A549 (cell line): ENCODE results near the gene ZNF618. TPM values are rescaled to one million over a fixed set of nuclear protein-coding genes. Genes with fewer than 3 reads are reported as not detected.

Source experiments
- ATAC-seq, 2 experiments: fragments of 200-7000 bp in 1 of 2; fragments of >200 bp in 1 of 2; cut with Nextera tagmentation in 1 of 2; cut with Tn5 transposase in 1 of 2; 3 replicates each; pipeline versions ENCODE4 v1.8.0 to v1.9.1; 2018 to 2020; ENCODE audit warnings: mild to moderate bottlenecking in 1 of 2, moderate library complexity in 1 of 2
- CTCF ChIA-PET: fragments of 300-600 bp; sonication (Branson Sonifier 250); formaldehyde crosslinking; extraction: SDS; loops from one replicate; lab custom pipeline; 2021; ENCODE audit warnings: antibody characterized with exemption, inconsistent platforms; lab: Yijun Ruan, JAX
- POLR2A ChIA-PET: fragments of 350-600 bp; formaldehyde crosslinking; extraction: SDS; loops from one replicate; lab custom pipeline; 2021; ENCODE audit warnings: antibody characterized with exemption, inconsistent platforms; lab: Yijun Ruan, JAX
- DNase-seq, 2 experiments: peaks; one replicate each; pipeline versions ENCODE4 v3.0.0 to v3.0.0-alpha.2; 2011 to 2016; ENCODE audit warnings: low read depth in 1 of 2, low spot score in 1 of 2
- FAIRE-seq: peaks from 2 replicates; lab custom pipeline; 2011; peaks lifted over from hg19 to GRCh38; lab: Jason Lieb, UNC
- H3K27ac ChIP-seq, 2 experiments: fragments of >200 bp; sonication (Bioruptor Twin); formaldehyde crosslinking; 3 replicates each; pipeline ENCODE4 v1.5.1; 2016 to 2017
- H3K4me1 ChIP-seq: fragments of >200 bp; sonication (Bioruptor Twin); formaldehyde crosslinking; 3 replicates; pipeline ENCODE4 v1.6.1; 2016
- H3K4me2 ChIP-seq: fragments of >200 bp; sonication (Bioruptor Twin); formaldehyde crosslinking; 3 replicates; pipeline ENCODE4 v1.6.1; 2016
- H3K4me3 ChIP-seq: fragments of >200 bp; sonication (Bioruptor Twin); formaldehyde crosslinking; 3 replicates; pipeline ENCODE4 v1.5.1; 2016
- H3K9me3 ChIP-seq: fragments of >200 bp; sonication (Bioruptor Twin); formaldehyde crosslinking; 3 replicates; pipeline ENCODE4 v1.6.1; 2016
- BHLHE40 ChIP-seq: IDR thresholded peaks from 2 replicates; pipeline ENCODE4 v1.6.1; 2012; ENCODE audit warnings: low read depth, low read length, inconsistent platforms
- CBX8 ChIP-seq: fragments of 200-600 bp; sonication (generic); IDR thresholded peaks from 2 replicates; pipeline ENCODE4 v1.6.1; 2016
- CHD4 ChIP-seq: fragments of 200-600 bp; sonication (generic); IDR thresholded peaks from 2 replicates; pipeline ENCODE4 v1.6.1; 2016; ENCODE audit warnings: antibody characterized with exemption, mild to moderate bottlenecking, borderline replicate concordance
- EP300 ChIP-seq, 2 experiments: fragments of >200 bp; sonication (Bioruptor Twin); formaldehyde crosslinking; IDR thresholded peaks; 2 replicates in 1 of 2; 3 replicates in 1 of 2; pipeline ENCODE4 v1.6.1; 2016 to 2017
- HDAC2 ChIP-seq: fragments of 200-600 bp; sonication (generic); IDR thresholded peaks from 2 replicates; pipeline ENCODE4 v1.6.1; 2016
- HEYL ChIP-seq: fragments of 250-450 bp; sonication (Bioruptor Pico); IDR thresholded peaks from 2 replicates; pipeline ENCODE4 v1.8.0; 2021; ENCODE audit warnings: mild to moderate bottlenecking, moderate library complexity
- HOXA7 ChIP-seq: fragments of 250-450 bp; sonication (Bioruptor Pico); IDR thresholded peaks from 2 replicates; pipeline ENCODE4 v1.5.0; 2020; ENCODE audit warnings: mild to moderate bottlenecking, moderate library complexity
- HOXB13 ChIP-seq: fragments of 250-450 bp; sonication (Bioruptor Pico); IDR thresholded peaks from 2 replicates; pipeline ENCODE4 v1.5.0; 2020; ENCODE audit warnings: low read depth, mild to moderate bottlenecking, moderate library complexity
- JUN ChIP-seq, 2 experiments: fragments of >200 bp; sonication (Bioruptor Twin); formaldehyde crosslinking; IDR thresholded peaks; 2 replicates in 1 of 2; 3 replicates in 1 of 2; pipeline ENCODE4 v1.6.1; 2016 to 2017
- JUNB ChIP-seq: fragments of >200 bp; sonication (Bioruptor Twin); formaldehyde crosslinking; IDR thresholded peaks from 2 replicates; pipeline ENCODE4 v1.6.1; 2016
- KDM5A ChIP-seq: fragments of 200-600 bp; sonication (generic); IDR thresholded peaks from 2 replicates; pipeline ENCODE4 v1.6.1; 2016; ENCODE audit warnings: antibody characterized with exemption, mild to moderate bottlenecking
- MAFK ChIP-seq: fragments of 450-650 bp; IDR thresholded peaks from 2 replicates; pipeline ENCODE4 v1.6.1; 2014; ENCODE audit not compliant: partially characterized antibody
- NR3C1 ChIP-seq: fragments of >200 bp; sonication (Bioruptor Twin); formaldehyde crosslinking; IDR thresholded peaks from 3 replicates; pipeline ENCODE4 v1.6.1; 2017
- RCOR1 ChIP-seq: fragments of 150-350 bp; IDR thresholded peaks from 2 replicates; pipeline ENCODE4 v1.6.1; 2014; ENCODE audit warnings: antibody characterized with exemption, low read length, low read depth
- TP53 ChIP-seq: fragments of 250-450 bp; sonication (Bioruptor Pico); IDR thresholded peaks from 2 replicates; pipeline ENCODE4 v1.5.0; 2021; ENCODE audit warnings: mild to moderate bottlenecking, moderate library complexity
- ZC3H11A ChIP-seq: fragments of 450-650 bp; IDR thresholded peaks from 2 replicates; pipeline ENCODE4 v1.6.1; 2014; ENCODE audit warnings: antibody characterized with exemption, mild to moderate bottlenecking
- WGBS: methylation state at CpG from one replicate; pipeline ENCODE4 v1.1.6; 2017; ENCODE audit errors: missing lambda C conversion rate; 5-methylcytosine and 5-hydroxymethylcytosine counted together
- polyA plus RNA-seq, 4 experiments: library from polyadenylated mRNA; depleted of rRNA in 3 of 4; stranded (reverse); fragments of >200 nt; fragmentation: RNase III in 1 of 4; extraction: RNeasy Plus Mini Kit Qiagen cat#74134 plus additional on column Dnase treatment in 1 of 4; gene quantifications; 2 replicates in 3 of 4; 3 replicates in 1 of 4; pipeline ENCODE4 v1.2.3, GENCODE V29; 2011 to 2017
- TF ChIP-seq, protein P1 (sequence below): fragments of >200 bp; sonication (Bioruptor Twin); formaldehyde crosslinking; IDR thresholded peaks from 3 replicates; pipeline ENCODE4 v1.5.1; 2016
- TF ChIP-seq, protein P2 (sequence below): IDR thresholded peaks from 2 replicates; pipeline ENCODE4 v1.6.1; 2012; ENCODE audit warnings: low read depth, borderline replicate concordance
- TF ChIP-seq, protein P3 (sequence below): fragments of 250-450 bp; sonication (Bioruptor Pico); IDR thresholded peaks from 2 replicates; pipeline ENCODE4 v1.5.0; 2020; ENCODE audit warnings: low read depth, mild to moderate bottlenecking, moderate library complexity

Gene ZNF618
- polyA plus RNA-seq, 2 of the 4 experiments (the other 2 are of a cell fraction): 9.0 to 10.0 TPM

DNA sequence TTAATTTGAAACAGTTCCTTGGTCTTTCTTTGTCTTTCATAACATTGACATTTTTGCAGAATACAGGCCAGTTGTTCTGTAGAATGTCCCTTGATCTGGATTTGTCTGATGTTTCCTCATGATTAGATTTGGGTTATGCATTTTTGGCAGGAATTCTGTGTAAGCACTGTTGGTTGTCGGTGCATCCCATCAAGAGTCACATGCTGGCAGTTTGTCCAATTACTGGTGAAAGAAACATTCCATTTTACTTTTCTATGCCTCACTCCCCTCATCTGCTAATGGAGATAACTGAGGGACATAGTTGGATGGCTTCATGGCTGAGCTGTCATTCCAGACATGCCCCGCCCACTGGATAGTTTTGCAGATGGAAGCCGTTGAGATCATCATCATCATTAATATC lies 7.6 kb upstream of the ZNF618 start:
- DNase-seq (no peak), ATAC-seq (no peak), FAIRE-seq (no peak)
- no peaks in the 10 kb centered on the region for H3K4me1 ChIP-seq
- 61% methylated on average over 3 of the region's 3 CpGs for WGBS
- ChIA-PET POLR2A (no interaction called here), CTCF (interaction anchor here (1.6 kb wide), 1 partner anchor 214 kb away, joined by 4 read pairs; no protein-coding TSS in a partner anchor)
- H3K4me2 ChIP-seq: no peak overlapping the region
- H3K27ac ChIP-seq: no peak overlapping the region
- TF ChIP-seq HOXA7 (CRISPR knock-in tag) (no peak), CHD4 (no peak), NR3C1 (no peak), BHLHE40 (no peak), ZC3H11A (no peak), KDM5A (no peak), JUNB (no peak), TP53 (no peak), HDAC2 (no peak)
- TF ChIP-seq, protein P1, sequence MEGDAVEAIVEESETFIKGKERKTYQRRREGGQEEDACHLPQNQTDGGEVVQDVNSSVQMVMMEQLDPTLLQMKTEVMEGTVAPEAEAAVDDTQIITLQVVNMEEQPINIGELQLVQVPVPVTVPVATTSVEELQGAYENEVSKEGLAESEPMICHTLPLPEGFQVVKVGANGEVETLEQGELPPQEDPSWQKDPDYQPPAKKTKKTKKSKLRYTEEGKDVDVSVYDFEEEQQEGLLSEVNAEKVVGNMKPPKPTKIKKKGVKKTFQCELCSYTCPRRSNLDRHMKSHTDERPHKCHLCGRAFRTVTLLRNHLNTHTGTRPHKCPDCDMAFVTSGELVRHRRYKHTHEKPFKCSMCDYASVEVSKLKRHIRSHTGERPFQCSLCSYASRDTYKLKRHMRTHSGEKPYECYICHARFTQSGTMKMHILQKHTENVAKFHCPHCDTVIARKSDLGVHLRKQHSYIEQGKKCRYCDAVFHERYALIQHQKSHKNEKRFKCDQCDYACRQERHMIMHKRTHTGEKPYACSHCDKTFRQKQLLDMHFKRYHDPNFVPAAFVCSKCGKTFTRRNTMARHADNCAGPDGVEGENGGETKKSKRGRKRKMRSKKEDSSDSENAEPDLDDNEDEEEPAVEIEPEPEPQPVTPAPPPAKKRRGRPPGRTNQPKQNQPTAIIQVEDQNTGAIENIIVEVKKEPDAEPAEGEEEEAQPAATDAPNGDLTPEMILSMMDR: no peak
- TF ChIP-seq, protein P2, sequence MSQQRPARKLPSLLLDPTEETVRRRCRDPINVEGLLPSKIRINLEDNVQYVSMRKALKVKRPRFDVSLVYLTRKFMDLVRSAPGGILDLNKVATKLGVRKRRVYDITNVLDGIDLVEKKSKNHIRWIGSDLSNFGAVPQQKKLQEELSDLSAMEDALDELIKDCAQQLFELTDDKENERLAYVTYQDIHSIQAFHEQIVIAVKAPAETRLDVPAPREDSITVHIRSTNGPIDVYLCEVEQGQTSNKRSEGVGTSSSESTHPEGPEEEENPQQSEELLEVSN: no peak
- TF ChIP-seq, protein P3, sequence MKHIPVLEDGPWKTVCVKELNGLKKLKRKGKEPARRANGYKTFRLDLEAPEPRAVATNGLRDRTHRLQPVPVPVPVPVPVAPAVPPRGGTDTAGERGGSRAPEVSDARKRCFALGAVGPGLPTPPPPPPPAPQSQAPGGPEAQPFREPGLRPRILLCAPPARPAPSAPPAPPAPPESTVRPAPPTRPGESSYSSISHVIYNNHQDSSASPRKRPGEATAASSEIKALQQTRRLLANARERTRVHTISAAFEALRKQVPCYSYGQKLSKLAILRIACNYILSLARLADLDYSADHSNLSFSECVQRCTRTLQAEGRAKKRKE: no peak
- H3K4me3 ChIP-seq: no peak overlapping the region
- no peaks in the 10 kb centered on the region for H3K9me3 ChIP-seq

DNA sequence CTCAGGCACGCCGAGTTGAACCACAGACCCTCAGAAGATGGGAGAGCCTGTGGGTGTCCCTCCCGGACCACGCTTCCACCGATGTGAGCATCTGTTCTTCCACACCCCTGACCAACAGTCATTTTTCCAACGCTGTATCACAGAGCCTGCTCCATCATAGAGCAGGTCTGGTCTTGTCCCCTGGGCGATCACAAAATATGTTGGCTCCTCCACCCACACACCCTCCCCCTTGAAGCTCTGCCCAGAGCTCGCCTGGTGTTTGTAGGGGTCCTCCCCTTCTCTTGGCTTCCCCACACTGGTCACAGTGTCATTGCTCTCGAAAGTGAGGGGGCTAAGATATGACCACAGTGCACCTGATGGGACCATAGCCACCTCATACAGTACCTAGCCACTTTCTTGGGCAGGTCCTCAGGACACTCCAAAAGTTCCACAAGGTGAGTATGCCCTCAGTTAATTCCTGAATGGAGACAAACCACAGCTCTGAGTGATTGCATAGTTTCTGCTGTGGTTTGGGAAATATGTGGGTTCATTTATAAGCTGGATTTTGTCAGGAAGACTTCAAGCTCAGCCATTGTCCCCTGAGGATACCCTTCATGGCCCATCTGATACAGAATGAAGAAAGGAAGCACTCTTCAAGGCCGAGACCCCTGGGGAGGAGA lies 3.5 kb upstream of the ZNF618 start:
- 82% methylated on average over 10 of the region's 10 CpGs for WGBS
- TF ChIP-seq HEYL (CRISPR knock-in tag): no peak
- FAIRE-seq (no peak), ATAC-seq (no peak), DNase-seq (no peak)
- ChIA-PET POLR2A (no interaction called here), CTCF (interaction anchor here (1.1 to 1.6 kb wide), 3 partner anchors 9 to 90 kb away, joined by 3 to 5 read pairs (median 3); no protein-coding TSS in a partner anchor)
- Histone ChIP-seq H3K4me2 (no peak overlapping the region), H3K4me3 (no peak overlapping the region), H3K27ac (no peak overlapping the region), H3K9me3 (no peaks in the 10 kb centered on the region), H3K4me1 (peaks cover 6% of the 10 kb centered on the region; the same call in 2 of the 3 replicates)

DNA sequence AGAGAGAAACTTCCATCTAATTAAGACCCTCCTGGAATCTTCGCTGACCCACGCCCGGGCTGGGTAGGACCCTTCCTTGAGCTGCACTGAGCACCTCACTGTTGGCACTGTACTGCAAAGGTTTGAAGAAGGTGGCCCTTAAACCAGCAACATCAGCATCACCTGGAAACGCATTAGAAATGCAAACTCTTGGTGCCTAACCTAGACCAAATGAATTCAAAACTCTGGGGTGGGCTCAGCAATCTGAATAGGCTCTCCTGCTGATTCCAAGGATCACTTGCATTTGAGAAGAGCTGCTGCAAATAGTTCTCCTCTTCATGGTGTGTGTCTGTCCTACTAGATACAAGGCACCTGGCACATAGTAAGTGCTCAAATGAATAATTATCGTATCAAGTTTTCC lies 2.7 kb upstream of the ZNF618 start:
- ChIA-PET CTCF (interaction anchor here (0.6 to 1.6 kb wide), 4 partner anchors 8 to 116 kb away, joined by 3 to 5 read pairs (median 3); no protein-coding TSS in a partner anchor), POLR2A (interaction anchor here (0.7 kb wide), 1 partner anchor 16 kb away, joined by 4 read pairs; no protein-coding TSS in a partner anchor)
- Histone ChIP-seq H3K9me3 (no peaks in the 10 kb centered on the region), H3K27ac (no peak overlapping the region), H3K4me2 (no peak overlapping the region), H3K4me3 (no peak overlapping the region), H3K4me1 (peaks cover 15% of the 10 kb centered on the region; the same call in 2 of the 3 replicates)
- no peak for ATAC-seq
- FAIRE-seq: no peak
- TF ChIP-seq EP300 (IDR thresholded peaks at IDR 0.05): no peak
- no peak for TF ChIP-seq MAFK
- TF ChIP-seq CBX8: no peak
- TF ChIP-seq HOXB13 (CRISPR knock-in tag): no peak
- no peak for TF ChIP-seq RCOR1
- no peak for TF ChIP-seq JUN (IDR thresholded peaks at IDR 0.05)
- TF ChIP-seq, protein P2: no peak
- no peak for DNase-seq
- 90% methylated on average over 5 of the region's 5 CpGs for WGBS
